GM12873 (cell line): ENCODE measurements around the gene ROBO3.

Experiments
- CTCF ChIP-seq: IDR thresholded peaks from 2 replicates; pipeline ENCODE4 v1.5.1; 2012; ENCODE audit warnings: low read depth, mild to moderate bottlenecking, moderate library complexity, low read length, control low read depth; ENCODE audit not compliant: insufficient read depth; ENCODE audit errors: missing control alignments

Gene ROBO3

GRCh38 chr11:124884340-124884739, 19.1 kb downstream of the ROBO3 start:
- TF ChIP-seq CTCF: no peak

GRCh38 chr11:124884869-124885479, 19.7 kb downstream of the ROBO3 start:
- TF ChIP-seq CTCF: no peak

- TF ChIP-seq CTCF: no peak
Observed at GRCh38 chr11:124886476-124886875, 21.2 kb downstream of the ROBO3 start.

GRCh38 chr11:124886978-124887666, 21.9 kb downstream of the ROBO3 start:
- TF ChIP-seq CTCF: no peak

- no peak for TF ChIP-seq CTCF
Observed at GRCh38 chr11:124887667-124888013, 22.4 kb downstream of the ROBO3 start.

- TF ChIP-seq CTCF: no peak
Observed at GRCh38 chr11:124889191-124890091, 24.2 kb downstream of the ROBO3 start.

- TF ChIP-seq CTCF: no peak
Observed at GRCh38 chr11:124890151-124890550, 24.9 kb downstream of the ROBO3 start.
